ENCODE data around the gene FAM200A.
"Not testable (repeated sequence)": the region's sequence is repeated elsewhere in the genome, so short reads cannot be mapped to it uniquely, and the experiment has no call there.

Gene FAM200A

DNA sequence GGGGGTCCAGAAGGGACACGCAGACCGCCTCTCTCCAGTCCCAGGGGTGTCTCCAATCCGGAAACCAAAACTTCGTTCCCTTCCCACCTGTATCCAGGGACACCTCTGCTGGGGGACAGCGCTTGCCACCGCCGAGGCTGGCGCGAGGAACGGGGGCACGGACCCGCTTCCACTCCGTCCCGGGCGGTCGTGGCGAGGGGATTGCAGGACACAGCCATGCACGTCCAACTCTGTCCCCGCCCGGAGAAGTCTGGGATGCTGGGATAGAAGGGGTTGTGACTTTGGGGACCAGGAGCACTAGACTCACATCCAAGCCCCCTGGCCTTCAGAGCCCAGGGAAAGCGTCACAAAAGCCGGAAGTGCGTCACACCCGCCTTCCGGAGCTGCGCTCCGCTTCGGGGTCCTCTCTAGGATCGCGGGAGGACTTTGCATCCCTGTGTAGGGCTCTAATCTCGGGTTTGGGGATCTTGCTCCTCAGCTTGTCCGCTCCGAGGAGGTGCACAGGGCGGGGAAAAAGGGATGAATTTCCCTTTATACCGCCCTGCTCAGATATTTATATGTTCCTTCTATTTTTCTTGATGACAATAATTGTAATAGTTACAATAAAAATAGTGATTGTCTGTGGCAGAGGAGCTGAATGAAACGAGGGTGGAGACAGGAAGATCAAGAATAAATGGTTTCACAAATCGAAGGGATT is at the start of gene FAM200A:
FAM200A (minus strand) TSS at position 348 of the 697 bp plus-strand sequence. CDS start 3,707 bp downstream, outside the sequence.
- FAIRE-seq: peak; percentile 93

DNA sequence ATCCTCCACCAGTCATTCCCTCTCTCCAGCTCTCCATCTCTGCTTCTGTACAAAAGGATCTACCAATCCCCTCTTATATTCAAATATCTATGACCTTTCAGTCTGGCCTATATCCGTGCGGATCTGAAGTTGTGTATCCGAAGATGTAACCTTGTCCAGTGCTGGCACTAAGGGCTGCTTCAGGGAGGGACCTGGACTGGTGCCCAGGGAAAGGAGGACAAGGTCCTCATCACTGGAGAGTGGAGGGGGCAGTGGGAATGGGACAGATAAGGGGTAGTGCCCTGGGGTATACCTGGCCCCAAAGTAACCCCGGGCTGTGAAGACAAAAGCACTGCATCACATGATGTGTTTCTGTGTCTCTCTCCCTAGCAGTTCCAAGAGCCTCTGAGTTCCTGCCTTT is 47.9 kb upstream of the FAM200A start:
- no peak for FAIRE-seq

DNA sequence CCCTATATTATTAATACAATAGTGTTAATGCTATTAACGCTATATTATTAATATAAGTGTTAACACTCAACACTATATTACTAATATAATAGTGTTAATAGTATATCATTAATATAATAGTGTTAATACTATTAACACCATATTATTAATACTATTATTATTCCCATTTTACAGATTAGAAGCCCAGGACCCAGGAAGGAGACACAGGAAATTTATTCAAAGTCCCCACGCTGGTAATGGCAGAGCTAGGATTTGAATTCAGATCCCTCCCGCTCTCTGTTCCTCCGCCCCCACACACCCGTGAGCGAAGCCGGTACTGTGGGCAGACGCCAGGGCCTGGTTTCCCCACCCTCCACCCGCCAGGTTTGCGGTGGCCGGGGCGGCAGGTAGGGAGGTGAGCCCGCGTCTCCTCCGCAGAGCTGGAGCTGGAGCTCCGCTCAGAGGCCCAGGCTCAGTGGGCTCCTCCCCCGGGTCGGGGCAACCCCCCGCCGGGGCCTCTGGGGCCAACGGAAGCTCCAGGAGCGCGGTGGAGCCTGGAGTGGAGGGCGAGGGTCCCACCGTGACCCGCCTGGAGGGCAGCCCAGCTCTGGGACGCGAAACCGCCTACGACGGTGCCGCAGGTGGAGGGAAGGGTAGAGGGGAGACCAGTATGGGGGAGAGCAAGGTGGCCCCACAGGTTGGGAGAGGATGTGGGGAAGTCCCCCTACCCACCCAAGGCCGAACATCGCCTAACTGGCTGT is 46.0 kb upstream of the FAM200A start, which contains the start of gene TMEM225B:
TMEM225B (plus strand) TSS at position 506 of the 740 bp plus-strand sequence. CDS start 6,122 bp downstream, outside the sequence.
- FAIRE-seq: no peak

DNA sequence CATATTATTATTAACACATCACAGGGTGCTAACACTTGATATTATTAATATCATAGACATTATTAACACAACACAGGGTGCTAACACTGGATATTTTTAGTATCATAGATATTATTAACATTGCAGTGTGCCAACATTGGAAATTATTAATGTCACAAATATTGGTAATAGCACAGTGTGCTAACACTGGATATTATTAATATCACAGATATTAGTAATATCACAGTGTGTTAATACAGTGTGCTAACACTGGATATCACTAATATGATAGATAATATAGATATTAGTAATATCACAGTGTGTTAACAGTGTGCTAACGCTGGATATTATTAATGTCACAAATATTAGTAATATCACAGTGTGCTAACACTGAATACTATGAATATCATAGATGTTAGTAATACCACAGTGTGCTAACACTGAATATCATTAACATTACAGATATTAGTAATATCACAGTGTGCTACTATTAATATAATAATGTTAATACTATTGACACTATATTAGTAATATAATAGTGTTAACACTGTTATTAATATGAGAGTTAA is 44.6 kb upstream of the FAM200A start:
- peak; percentile 16 for FAIRE-seq

- peak; percentile 9 for FAIRE-seq
Observed at GRCh38 chr7:99594948-99595745, 43.2 kb upstream of the FAM200A start.

DNA sequence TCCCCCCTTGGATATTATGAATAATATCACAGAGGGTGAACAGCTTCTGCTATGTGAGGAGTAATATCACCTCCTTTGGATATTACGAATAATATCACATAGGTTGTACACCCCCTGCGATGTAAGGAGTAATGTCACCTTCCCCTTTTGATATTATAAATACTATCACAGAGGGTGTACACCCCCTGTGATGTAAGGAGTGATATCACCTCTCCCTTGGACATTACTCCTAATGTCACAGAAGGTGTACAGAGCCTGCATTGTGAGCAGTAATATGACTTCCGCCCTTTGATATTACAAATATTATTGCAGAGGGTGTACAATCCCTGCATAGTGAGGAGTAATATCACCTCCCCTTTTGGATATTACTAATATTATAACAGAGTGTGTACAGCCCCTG is 37.0 kb upstream of the FAM200A start:
- FAIRE-seq: no peak

GRCh38 chr7:99580778-99581332 is 28.9 kb upstream of the FAM200A start:
- not testable (repeated sequence) for FAIRE-seq

- FAIRE-seq: peak; percentile 32
Observed at GRCh38 chr7:99579956-99580777, 28.3 kb upstream of the FAM200A start.

DNA sequence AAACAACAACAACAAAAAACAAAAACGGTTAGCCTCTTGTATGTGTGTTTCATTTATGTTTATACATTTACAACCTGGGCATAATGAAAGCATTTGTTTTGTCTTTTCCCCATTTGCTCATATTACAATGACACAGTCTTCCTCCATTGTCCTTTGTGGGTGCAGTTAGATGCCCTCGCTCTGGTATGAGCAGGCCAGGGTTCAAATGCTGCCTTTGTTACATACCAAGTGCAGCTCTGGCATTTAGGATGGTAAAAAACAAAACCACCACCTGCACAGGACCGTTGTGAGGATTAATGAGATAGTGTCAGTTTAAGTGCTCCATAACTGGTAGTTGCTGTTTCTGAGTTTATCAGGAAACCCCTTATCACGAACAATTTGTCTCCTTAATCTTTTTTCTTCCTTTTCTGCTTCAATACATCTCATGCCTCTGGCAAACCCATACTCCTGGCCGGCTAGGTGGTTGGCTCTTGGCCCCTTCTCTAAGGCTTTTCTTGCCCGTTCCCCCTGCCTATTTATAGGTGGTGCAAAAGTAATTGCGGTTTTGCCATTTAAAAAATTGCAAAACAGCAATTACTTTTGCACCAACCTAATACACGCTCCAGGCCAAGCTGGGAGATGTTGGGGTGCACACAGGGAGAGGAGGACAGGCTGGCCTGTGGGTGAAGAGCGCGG is 27.5 kb upstream of the FAM200A start:
- no peak for FAIRE-seq

DNA sequence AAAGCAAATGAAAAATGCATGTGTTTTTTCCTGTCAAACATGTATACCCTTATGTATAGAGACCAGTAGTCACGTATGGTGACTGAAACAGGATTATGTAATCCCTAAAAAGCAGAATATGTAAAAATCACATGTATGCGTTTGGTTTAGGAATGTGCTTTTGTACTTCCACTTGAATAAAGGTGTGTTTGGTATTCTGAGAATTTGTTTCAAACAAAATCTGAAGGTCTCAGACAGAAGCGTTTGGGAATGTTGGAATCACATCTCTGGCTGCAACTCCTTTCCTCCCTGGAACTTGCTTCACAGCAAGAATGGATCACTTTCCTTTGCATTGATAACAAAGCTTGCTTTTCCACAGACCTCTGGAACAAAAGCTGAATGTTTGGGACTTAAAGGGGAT is 24.3 kb upstream of the FAM200A start:
- FAIRE-seq: no peak

DNA sequence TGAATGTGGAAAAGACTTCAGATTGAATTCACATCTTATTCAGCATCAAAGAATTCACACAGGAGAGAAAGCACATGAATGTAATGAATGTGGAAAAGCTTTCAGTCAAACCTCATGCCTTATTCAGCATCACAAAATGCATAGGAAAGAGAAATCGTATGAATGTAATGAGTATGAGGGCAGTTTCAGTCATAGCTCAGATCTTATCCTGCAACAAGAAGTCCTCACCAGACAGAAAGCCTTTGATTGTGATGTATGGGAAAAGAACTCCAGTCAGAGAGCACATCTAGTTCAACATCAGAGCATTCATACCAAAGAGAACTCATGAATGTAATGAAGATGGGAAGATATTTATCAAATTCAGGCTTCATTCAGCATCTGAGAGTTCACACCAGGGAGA is 21.3 kb upstream of the FAM200A start:
- no peak for FAIRE-seq

GRCh38 chr7:99571768-99572167 is 19.9 kb upstream of the FAM200A start:
- FAIRE-seq: no peak

DNA sequence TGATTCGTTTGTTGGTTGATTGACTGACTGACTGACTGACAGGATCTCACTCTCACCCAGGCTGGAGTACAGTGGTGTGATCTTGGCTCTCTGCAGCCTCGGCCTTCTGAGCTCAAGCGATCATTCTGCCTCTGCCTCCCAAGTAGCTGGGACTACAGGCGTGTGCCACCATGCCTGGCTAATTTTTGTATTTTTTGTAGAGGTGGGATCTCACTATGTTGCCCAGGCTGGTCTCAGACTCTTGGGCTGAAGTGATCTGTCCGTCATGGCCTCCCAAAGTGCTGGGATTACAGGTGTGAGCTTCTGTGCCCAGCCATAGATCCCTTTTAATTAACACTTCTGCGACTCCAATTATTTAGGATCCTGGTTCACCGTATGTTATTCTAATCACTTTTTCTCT is 16.9 kb upstream of the FAM200A start:
- not testable (repeated sequence) for FAIRE-seq

DNA sequence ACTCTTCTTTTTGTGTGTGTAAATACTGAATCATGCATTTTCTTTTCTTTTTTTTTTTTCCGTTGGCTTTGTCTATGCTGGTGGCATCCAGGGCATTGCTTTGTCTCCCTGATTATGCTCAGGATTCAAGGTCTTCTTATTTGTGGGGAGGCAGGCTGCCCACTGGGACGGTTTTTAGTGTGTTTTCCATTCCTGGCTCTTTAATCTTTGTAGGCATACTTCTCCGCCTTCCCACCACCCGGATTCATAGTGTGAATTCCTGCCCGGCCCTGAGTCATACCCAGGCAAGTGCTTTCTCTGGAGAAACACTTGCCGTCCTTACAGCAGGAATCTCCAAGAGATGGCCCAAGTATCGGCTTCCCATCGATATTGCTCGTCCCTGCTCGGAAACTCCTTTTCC is 11.7 kb upstream of the FAM200A start:
- FAIRE-seq: peak; percentile 90

DNA sequence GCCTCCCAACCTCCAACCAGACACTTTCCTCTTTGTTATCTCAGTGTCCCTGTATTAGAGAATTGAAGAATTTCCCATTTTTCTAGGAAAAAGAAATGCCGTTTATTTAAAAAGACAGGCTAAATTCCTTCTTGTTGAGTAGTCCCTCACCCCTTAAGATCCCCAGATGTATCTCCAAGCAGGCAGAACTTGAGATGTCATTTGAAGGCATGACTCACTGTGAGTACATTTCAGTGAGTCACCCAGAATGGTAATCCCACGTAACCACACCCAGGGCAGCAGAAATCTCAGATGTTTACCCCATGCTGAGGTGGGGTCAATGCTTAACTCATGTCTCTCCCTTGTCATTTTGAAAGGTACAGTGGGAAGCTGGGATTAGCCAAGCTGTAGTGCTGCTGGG is 10.9 kb upstream of the FAM200A start:
- FAIRE-seq: peak; percentile 98

DNA sequence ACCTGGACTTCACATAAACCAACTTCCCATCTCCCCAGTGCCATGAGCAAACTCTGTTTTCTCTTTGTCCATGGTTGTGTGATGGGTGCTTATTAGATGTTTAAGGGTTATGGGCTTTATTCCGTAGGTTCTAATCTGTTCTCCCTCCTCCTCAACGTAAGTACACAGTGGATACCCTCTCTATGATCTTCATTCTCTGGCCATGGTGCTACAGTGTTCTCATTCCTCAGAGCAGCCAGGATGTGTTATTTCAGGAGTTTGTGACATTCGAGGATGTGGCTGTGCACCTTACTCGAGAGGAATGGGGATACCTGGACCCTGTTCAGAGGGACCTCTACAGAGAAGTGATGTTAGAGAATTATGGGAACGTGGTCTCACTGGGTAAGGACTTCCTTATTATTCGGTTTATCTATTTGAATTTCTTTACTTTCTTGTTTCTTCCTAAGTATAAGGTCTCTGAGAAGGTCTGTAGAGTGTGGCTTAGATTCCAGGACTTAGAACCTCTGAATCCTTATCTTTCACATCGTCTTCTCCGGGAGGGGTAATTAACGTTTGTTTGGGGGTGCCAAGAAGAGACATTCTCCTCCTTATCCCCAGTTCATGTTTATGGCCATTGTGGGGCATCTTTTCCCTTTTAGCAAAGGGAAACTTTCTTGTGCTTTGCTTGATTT is 10.3 kb upstream of the FAM200A start:
- no peak for FAIRE-seq

DNA sequence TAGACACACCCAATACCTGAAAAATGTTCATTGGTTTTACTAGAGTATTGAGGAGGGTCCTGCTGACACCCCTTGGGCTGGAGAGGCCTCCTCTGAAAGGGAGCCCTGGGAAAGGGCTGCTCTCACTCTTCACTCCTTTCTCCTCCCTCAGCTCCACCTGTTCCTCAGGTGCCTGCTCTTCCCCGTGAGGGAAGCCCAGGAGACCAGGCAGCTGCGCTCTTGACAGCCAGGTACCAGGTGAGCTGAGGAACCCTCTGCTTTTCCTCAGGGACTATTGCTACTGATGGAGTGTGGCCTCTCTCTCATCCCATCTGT is 9.8 kb upstream of the FAM200A start:
- FAIRE-seq: no peak

DNA sequence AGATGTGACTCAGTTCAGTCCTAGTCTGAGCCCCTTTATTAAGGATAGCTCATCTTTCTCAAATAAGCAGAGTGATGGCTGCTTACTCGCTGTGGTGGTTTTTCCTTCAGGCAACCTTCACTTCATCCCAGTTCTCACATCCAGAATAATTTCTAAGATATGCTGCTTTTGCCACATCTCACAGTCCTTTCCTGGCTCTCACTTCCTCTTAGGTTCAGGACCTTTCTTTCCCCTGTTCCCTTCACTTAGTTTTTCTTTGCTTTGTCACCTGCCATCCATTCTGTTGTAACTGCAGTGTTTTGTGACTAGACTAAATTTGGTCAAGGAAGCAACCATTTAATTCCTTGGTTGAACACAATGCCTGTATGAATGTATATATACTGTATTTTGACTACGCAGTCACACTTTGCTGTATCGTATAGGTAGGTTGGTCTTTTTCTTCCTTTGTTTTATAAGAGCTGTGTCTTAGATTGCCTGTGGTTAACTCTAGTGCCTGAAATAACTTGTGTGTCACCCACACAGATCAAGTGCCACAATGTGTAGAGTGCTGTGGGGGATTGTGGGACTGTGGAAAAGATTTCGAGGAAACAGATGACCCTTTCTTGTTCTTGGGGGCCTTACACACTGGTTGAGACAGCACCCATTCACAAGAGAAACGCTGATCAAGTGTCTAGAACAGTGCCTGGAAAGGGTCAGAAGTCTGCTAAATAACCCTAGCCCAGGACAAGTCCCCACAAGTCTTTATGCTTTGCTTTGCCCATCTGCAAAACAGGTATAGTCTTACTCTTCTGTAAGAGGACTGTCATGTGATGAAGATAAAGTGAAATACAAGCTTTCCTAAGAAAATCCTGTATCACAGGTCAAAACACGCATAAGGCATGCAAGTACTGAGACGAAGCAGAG is 9.2 kb upstream of the FAM200A start:
- no peak for FAIRE-seq

GRCh38 chr7:99559175-99559915 is 7.4 kb upstream of the FAM200A start:
- FAIRE-seq: no peak

Measured in A204.1 (cell line).